Measurements from ENCODE around the gene MTM1. TPM values are rescaled to one million over a fixed set of nuclear protein-coding genes. Genes with fewer than 3 reads are reported as not detected.

The MTM1 gene
- polyA plus RNA-seq, 1 of the 3 experiments (the other 2 are of a cell fraction): 2.7 TPM

GRCh38 chrX:150683536-150684146 is 115.2 kb downstream of the MTM1 start:
- Histone ChIP-seq H3K9ac (no peak overlapping the region), H3K27ac (ENCODE audit: low read depth in 2 of 2, low read length in 1 of 2) (no peak overlapping the region), H3K9me2 (no peaks in the 10 kb centered on the region), H4K20me1 (ENCODE audit: insufficient read depth) (no peaks in the 10 kb centered on the region), H3K4me1 (ENCODE audit: control insufficient read depth in 1 of 2, insufficient read depth in 2 of 2, low read depth in 1 of 2, low read length in 1 of 2) (no peaks in the 10 kb centered on the region), H3K9me3 (no peaks in the 10 kb centered on the region), H3K27me3 (ENCODE audit: insufficient read depth) (no peaks in the 10 kb centered on the region), H3K4me3 (ENCODE audit: low read depth in 2 of 2, low read length in 1 of 2) (no peak overlapping the region), H3F3A (replicated peaks; ENCODE audit: insufficient read depth) (peaks cover 4% of the 10 kb centered on the region), H2AFZ (ENCODE audit: low read depth) (no peak overlapping the region), H3K79me2 (ENCODE audit: insufficient read depth) (no peaks in the 10 kb centered on the region), H3K36me3 (replicated peaks in 1 of 2; ENCODE audit: control insufficient read depth in 1 of 2, insufficient read depth in 2 of 2, low read length in 1 of 2) (no peaks in the 10 kb centered on the region), H3K4me2 (no peak overlapping the region)
- WGBS (ENCODE audit: low lambda C conversion rate): 28% methylated on average over 7 of the region's 7 CpGs
- CTCF ChIA-PET: interaction anchor here (0.6 to 1.8 kb wide), 16 partner anchors 9 to 720 kb away, joined by 3 to 16 read pairs (median 4); partner anchors contain the start of gene MTMR1
- TF ChIP-seq CTCF (IDR thresholded peaks at IDR 0.05) (peak; percentile 67), GATA2 (CRISPR knock-in tag; IDR thresholded peaks at IDR 0.05) (no peak), TAF1 (IDR thresholded peaks at IDR 0.05; ENCODE audit: borderline replicate concordance, low read depth, low read length) (no peak), SMC3 (IDR thresholded peaks at IDR 0.05; ENCODE audit: low read depth, low read length) (0 out of 2 replicates have a peak, but pooled peaks have one; percentile 21), RAD21 (IDR thresholded peaks at IDR 0.05; ENCODE audit: low read length) (peak; percentile 48), FOSL2 (IDR thresholded peaks at IDR 0.05; ENCODE audit: borderline replicate concordance, low read depth) (no peak), PBX3 (IDR thresholded peaks at IDR 0.05) (no peak), CHD2 (IDR thresholded peaks at IDR 0.05; ENCODE audit: low read length, partially characterized antibody) (no peak)
- POLR2A ChIA-PET: no interaction called here
- peak; percentile 43 for DNase-seq

GRCh38 chrX:150688911-150689451 is 120.6 kb downstream of the MTM1 start:
- CTCF ChIA-PET: interaction anchor here (0.9 kb wide), 1 partner anchor 10 kb away, joined by 3 read pairs; no protein-coding TSS in a partner anchor
- DNase-seq: no peak
- TF ChIP-seq POLR2AphosphoS5 (IDR thresholded peaks at IDR 0.05; ENCODE audit: low read depth, low read length) (peak; percentile 52; the same call in 1 of the 2 replicates), JUND (IDR thresholded peaks at IDR 0.05) (peak; percentile 84), EP300 (IDR thresholded peaks at IDR 0.05; ENCODE audit: borderline replicate concordance in 1 of 2, low read depth in 1 of 2, low read length in 1 of 2) (peak in 1 of 2 experiments; percentile 80; a peak in 1 of 4 replicates), USF2 (IDR thresholded peaks at IDR 0.05; ENCODE audit: borderline replicate concordance, low read depth, low read length) (no peak), RCOR1 (IDR thresholded peaks at IDR 0.05; ENCODE audit: low read length) (no peak), ELF1 (IDR thresholded peaks at IDR 0.05) (no peak), ZBTB33 (IDR thresholded peaks at IDR 0.05; ENCODE audit: borderline replicate concordance, low read depth) (0 out of 2 replicates have a peak, but pooled peaks have one; percentile 30), PBX3 (IDR thresholded peaks at IDR 0.05) (0 out of 2 replicates have a peak, but pooled peaks have one; percentile 30), TAF1 (IDR thresholded peaks at IDR 0.05; ENCODE audit: borderline replicate concordance, low read depth, low read length) (no peak), SIN3A (IDR thresholded peaks at IDR 0.05; ENCODE audit: borderline replicate concordance, low read depth, low read length) (no peak), TEAD4 (IDR thresholded peaks at IDR 0.05; ENCODE audit: borderline replicate concordance, insufficient read depth) (peak; percentile 76; the same call in 1 of the 2 replicates), FOSL2 (IDR thresholded peaks at IDR 0.05; ENCODE audit: borderline replicate concordance, low read depth) (peak; percentile 74), MXI1 (IDR thresholded peaks at IDR 0.05; ENCODE audit: low read depth, low read length) (no peak)

More at GRCh38 chrX:150688911-150689451, 120.6 kb downstream of the MTM1 start:
- Histone ChIP-seq H3K9me3 (no peaks in the 10 kb centered on the region), H3K9me2 (no peaks in the 10 kb centered on the region), H3K36me3 (replicated peaks in 1 of 2; ENCODE audit: control insufficient read depth in 1 of 2, insufficient read depth in 2 of 2, low read length in 1 of 2) (no peaks in the 10 kb centered on the region), H3F3A (replicated peaks; ENCODE audit: insufficient read depth) (peaks cover 20% of the 10 kb centered on the region), H3K79me2 (ENCODE audit: insufficient read depth) (no peaks in the 10 kb centered on the region), H3K4me1 (ENCODE audit: control insufficient read depth in 1 of 2, insufficient read depth in 2 of 2, low read depth in 1 of 2, low read length in 1 of 2) (peaks cover 4% of the 10 kb centered on the region in 2 experiments; a peak in 1 of 4 replicates), H3K9ac (0 out of 2 replicates have a peak overlapping the region, but pooled peaks have one; percentile 10), H3K27me3 (ENCODE audit: insufficient read depth) (no peaks in the 10 kb centered on the region), H4K20me1 (ENCODE audit: insufficient read depth) (no peaks in the 10 kb centered on the region), H3K4me2 (no peak overlapping the region), H2AFZ (ENCODE audit: low read depth) (no peak overlapping the region), H3K27ac (ENCODE audit: low read depth in 2 of 2, low read length in 1 of 2) (peak overlapping the region in 1 of 2 experiments; percentile 80; a peak in 2 of 4 replicates), H3K4me3 (ENCODE audit: low read depth in 2 of 2, low read length in 1 of 2) (no peak overlapping the region)
- POLR2A ChIA-PET: no interaction called here
- 11% methylated on average over 5 of the region's 5 CpGs for WGBS (ENCODE audit: low lambda C conversion rate)
